SK-N-SH (cell line): ENCODE data around the gene TTC28.

Experiments
- CTCF ChIP-seq: fragments of 200-600 bp; sonication (generic); IDR thresholded peaks from 2 replicates; pipeline ENCODE4 v1.6.1; 2017; ENCODE audit warnings: antibody characterized with exemption, mild to moderate bottlenecking, moderate library complexity
- EZH2phosphoT487 ChIP-seq: fragments of 200-600 bp; sonication (generic); IDR thresholded peaks from 2 replicates; pipeline ENCODE4 v1.6.1; 2017; ENCODE audit warnings: low read depth, mixed run types, mild to moderate bottlenecking, antibody characterized with exemption, moderate library complexity, borderline replicate concordance
- REST ChIP-seq: IDR thresholded peaks from 2 replicates; pipeline ENCODE4 v1.6.1; 2012; ENCODE audit warnings: mild to moderate bottlenecking, low read depth, low read length, moderate library complexity
- TAF1 ChIP-seq: IDR thresholded peaks from 2 replicates; pipeline ENCODE4 v1.6.1; 2012; ENCODE audit warnings: low read depth, mild to moderate bottlenecking, low read length, moderate library complexity, borderline replicate concordance

DNA sequence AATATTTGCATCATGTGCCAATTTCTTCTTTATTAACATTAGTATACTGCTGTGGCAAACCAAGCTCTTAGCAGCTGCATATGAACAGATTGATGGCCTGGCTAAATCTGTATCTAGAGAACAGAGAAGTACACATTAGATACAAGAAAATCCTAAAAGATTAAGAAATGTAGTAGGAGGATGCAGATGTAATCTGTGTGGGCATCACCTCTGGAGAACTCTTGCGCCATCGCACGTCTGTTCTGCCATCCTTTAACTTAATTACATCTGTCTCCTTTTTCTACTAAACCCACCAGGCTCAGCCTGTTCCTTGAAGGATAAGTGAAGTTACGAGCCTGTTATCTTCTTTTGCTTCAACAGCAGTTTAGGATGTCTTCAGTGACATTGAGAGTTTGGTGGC, 564.2 kb downstream of the TTC28 start:
- TF ChIP-seq EZH2phosphoT487 (no peak), TAF1 (no peak), REST (no peak), CTCF (no peak)
